GM18511 (cell line): Measurements from ENCODE around the gene ANKRD9.

Source experiments
- ATAC-seq: cut with Tn5 transposase; IDR thresholded peaks from one replicate; pipeline ENCODE4 v1.9.1; 2021; ENCODE audit warnings: mild to moderate bottlenecking, moderate library complexity; ENCODE audit not compliant: unreplicated experiment

The ANKRD9 gene

GRCh38 chr14:102499401-102500157, 10.0 kb downstream of the ANKRD9 start:
- no peak for ATAC-seq

- no peak for ATAC-seq
Measured at GRCh38 chr14:102498678-102499265, 10.8 kb downstream of the ANKRD9 start.

- ATAC-seq: no peak
Measured at GRCh38 chr14:102497998-102498677, 11.4 kb downstream of the ANKRD9 start.

- ATAC-seq: no peak
Measured at GRCh38 chr14:102496958-102497744, 12.4 kb downstream of the ANKRD9 start.

GRCh38 chr14:102496331-102496691, 13.3 kb downstream of the ANKRD9 start:
- no peak for ATAC-seq

GRCh38 chr14:102495491-102496330, 13.9 kb downstream of the ANKRD9 start:
- ATAC-seq: no peak

GRCh38 chr14:102493585-102493984, 16.0 kb downstream of the ANKRD9 start:
- ATAC-seq: no peak

GRCh38 chr14:102493096-102493495, 16.5 kb downstream of the ANKRD9 start:
- no peak for ATAC-seq

GRCh38 chr14:102492531-102492910, 17.1 kb downstream of the ANKRD9 start:
- ATAC-seq: no peak

- no peak for ATAC-seq
Measured at GRCh38 chr14:102491786-102492530, 17.6 kb downstream of the ANKRD9 start.

- ATAC-seq: no peak
Measured at GRCh38 chr14:102491366-102491765, 18.2 kb downstream of the ANKRD9 start.

- ATAC-seq: no peak
Measured at GRCh38 chr14:102490456-102490855, 19.1 kb downstream of the ANKRD9 start.

- ATAC-seq: no peak
Measured at GRCh38 chr14:102487204-102487577, 22.4 kb downstream of the ANKRD9 start.

- ATAC-seq: no peak
Measured at GRCh38 chr14:102486513-102487203, 22.9 kb downstream of the ANKRD9 start.

GRCh38 chr14:102485693-102486512, 23.7 kb downstream of the ANKRD9 start:
- ATAC-seq: no peak

GRCh38 chr14:102484316-102484715, 25.3 kb downstream of the ANKRD9 start:
- no peak for ATAC-seq

- no peak for ATAC-seq
Measured at GRCh38 chr14:102481791-102482238, 27.8 kb downstream of the ANKRD9 start.

- no peak for ATAC-seq
Measured at GRCh38 chr14:102481371-102481770, 28.2 kb downstream of the ANKRD9 start.
